ENCODE results near the gene BEND6.

Gene BEND6

DNA sequence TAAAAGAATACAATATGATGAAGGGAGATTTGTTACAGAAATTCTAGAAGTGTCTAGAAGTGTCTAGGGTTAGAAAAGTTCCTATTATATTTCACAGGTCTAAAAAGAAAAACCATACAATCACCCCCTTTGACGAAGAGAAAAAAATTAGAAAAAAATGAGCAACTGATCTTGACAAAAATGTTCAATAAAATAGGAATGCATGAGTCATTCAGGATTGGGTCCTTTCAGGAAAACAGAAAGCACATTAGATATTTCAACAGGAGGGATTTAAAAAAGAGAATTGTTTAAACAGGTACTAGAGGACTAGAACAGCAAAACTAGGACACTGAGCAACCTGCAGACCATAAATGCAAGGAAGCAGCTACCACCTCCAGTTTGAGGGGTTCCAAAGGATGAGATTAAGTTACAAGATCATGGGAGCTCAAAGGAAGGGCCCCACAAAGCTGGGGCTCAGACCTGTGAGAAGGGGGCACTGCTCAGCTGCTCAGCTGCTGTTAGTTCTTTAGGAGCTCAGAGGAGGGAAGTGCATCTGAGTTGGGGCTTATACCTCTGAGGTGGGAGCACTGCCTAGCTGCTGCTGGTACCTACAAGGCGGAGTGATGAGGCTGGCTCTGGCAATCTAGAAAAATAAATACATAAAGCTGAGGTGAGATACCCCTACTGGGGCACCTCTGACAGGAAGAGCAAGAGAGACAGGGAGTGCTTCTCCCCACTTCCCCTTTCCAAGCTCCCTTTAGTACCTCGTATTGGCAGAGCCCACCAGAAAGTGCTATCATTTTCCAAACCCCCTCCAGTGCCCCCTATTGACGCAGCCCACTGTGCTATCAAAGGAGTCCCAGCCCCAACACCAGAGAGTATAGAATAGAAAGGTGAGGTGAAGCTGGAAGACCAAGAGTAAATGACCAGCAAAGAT lies 27.1 kb upstream of the BEND6 start:
- H3K4me1 ChIP-seq (ENCODE audit: control insufficient read depth, insufficient read depth, low read length) = no peaks in the 10 kb centered on the region
- H3K27me3 ChIP-seq (ENCODE audit: control insufficient read depth, insufficient read depth, low read length) = no peaks in the 10 kb centered on the region
- no peaks in the 10 kb centered on the region for H3K36me3 ChIP-seq (ENCODE audit: control insufficient read depth, insufficient read depth, low read length)
- no peak overlapping the region for H3K27ac ChIP-seq (ENCODE audit: low read depth, low read length)
- no peak overlapping the region for H3K4me3 ChIP-seq (ENCODE audit: low read length)
- no peak overlapping the region for H3K9ac ChIP-seq (ENCODE audit: low read length)

DNA sequence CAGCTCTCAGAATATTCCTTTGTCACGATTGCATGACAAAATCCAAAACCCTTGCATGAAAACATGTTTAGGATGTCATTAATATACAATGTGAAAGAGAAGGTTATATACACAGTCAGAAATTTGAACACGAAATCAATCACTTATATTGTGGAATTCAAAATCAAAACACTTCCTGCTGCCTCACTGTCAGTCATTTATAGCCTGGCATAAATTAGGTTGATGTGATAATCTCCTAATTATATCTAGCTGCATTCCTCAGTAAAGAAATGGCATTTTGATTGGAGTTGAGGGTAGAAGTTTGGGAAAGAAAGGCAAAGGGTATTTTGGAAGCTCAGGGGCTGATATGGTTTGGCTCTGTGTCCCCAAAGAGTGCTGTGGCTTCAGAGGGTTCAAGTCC lies 24.1 kb upstream of the BEND6 start:
- H3K27ac ChIP-seq (ENCODE audit: low read depth, low read length) = no peak overlapping the region
- H3K27me3 ChIP-seq (ENCODE audit: control insufficient read depth, insufficient read depth, low read length) = no peaks in the 10 kb centered on the region
- no peak overlapping the region for H3K9ac ChIP-seq (ENCODE audit: low read length)
- H3K36me3 ChIP-seq (ENCODE audit: control insufficient read depth, insufficient read depth, low read length) = no peaks in the 10 kb centered on the region
- H3K4me1 ChIP-seq (ENCODE audit: control insufficient read depth, insufficient read depth, low read length) = no peaks in the 10 kb centered on the region
- H3K4me3 ChIP-seq (ENCODE audit: low read length) = no peak overlapping the region

DNA sequence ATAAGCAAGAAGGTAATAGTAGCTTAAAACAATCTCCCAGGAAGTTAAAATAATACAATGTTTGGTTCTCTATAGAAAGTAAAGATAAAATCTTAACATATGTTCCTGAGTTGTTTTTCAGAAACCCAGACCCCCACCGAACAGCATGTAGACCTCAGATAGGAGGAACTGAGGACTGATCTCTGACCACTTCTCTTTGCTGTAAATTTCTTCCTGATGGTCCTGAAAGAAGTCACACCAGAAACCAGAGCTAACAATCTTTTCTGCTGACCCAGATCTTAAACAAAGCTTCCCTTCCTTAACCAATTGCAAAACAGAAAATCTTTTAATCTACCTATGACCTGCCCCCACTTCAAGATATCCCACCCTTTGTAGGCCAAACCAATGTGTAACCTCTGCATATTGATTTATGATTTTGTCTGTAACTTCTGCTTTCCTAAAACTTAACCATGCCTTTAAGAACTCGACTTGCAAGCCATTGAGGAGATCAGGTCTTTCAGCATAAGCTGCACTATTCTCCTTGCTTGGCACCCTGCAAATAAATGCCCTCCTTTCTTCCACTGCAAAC lies 21.9 kb upstream of the BEND6 start:
- Histone ChIP-seq H3K9ac (ENCODE audit: low read length) (no peak overlapping the region), H3K27me3 (ENCODE audit: control insufficient read depth, insufficient read depth, low read length) (no peaks in the 10 kb centered on the region), H3K36me3 (ENCODE audit: control insufficient read depth, insufficient read depth, low read length) (no peaks in the 10 kb centered on the region), H3K4me1 (ENCODE audit: control insufficient read depth, insufficient read depth, low read length) (no peaks in the 10 kb centered on the region), H3K4me3 (ENCODE audit: low read length) (no peak overlapping the region), H3K27ac (ENCODE audit: low read depth, low read length) (no peak overlapping the region)

DNA sequence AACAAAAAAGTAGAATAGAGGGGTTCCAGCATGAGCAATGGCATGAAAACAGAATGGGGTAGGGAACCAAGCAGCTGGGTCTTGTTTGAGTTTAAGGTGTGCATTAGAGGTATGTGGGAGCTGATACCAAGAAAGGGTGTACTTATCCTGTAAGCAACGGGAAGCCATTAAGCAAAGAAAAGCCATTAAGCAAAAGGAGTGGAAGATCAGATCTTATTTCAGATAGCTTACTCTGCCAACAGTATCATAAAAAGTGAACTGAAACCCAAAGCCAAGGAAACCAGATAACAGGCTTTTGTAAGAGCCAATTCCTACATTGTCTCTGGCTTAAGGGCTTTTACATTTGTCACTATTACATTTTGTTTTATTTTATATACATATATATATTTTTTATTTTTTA lies 21.3 kb upstream of the BEND6 start:
- no peaks in the 10 kb centered on the region for H3K36me3 ChIP-seq (ENCODE audit: control insufficient read depth, insufficient read depth, low read length)
- no peak overlapping the region for H3K9ac ChIP-seq (ENCODE audit: low read length)
- H3K4me3 ChIP-seq (ENCODE audit: low read length) = no peak overlapping the region
- H3K4me1 ChIP-seq (ENCODE audit: control insufficient read depth, insufficient read depth, low read length) = no peaks in the 10 kb centered on the region
- H3K27ac ChIP-seq (ENCODE audit: low read depth, low read length) = no peak overlapping the region
- no peaks in the 10 kb centered on the region for H3K27me3 ChIP-seq (ENCODE audit: control insufficient read depth, insufficient read depth, low read length)

DNA sequence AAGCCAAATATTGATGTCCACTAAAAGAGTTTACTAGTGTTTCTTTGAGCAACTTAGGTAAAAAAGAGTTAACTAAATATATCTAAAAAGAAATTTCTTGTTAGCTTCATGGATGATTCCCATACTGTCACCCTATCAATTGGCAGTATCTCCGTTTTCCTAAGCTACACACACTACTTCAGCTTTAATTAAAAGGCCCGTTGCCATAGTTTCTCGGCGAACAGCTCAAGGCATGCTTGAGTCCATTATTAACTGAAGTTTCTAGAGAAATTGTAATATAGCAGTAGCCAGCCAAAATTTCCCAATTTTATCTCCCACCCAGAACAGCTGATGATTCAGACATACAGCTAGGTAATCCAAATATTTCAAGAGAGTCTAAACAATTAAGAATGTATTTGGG lies 20.0 kb upstream of the BEND6 start:
- Histone ChIP-seq H3K9ac (ENCODE audit: low read length) (no peak overlapping the region), H3K36me3 (ENCODE audit: control insufficient read depth, insufficient read depth, low read length) (no peaks in the 10 kb centered on the region), H3K4me1 (ENCODE audit: control insufficient read depth, insufficient read depth, low read length) (no peaks in the 10 kb centered on the region), H3K4me3 (ENCODE audit: low read length) (no peak overlapping the region), H3K27me3 (ENCODE audit: control insufficient read depth, insufficient read depth, low read length) (no peaks in the 10 kb centered on the region), H3K27ac (ENCODE audit: low read depth, low read length) (no peak overlapping the region)

DNA sequence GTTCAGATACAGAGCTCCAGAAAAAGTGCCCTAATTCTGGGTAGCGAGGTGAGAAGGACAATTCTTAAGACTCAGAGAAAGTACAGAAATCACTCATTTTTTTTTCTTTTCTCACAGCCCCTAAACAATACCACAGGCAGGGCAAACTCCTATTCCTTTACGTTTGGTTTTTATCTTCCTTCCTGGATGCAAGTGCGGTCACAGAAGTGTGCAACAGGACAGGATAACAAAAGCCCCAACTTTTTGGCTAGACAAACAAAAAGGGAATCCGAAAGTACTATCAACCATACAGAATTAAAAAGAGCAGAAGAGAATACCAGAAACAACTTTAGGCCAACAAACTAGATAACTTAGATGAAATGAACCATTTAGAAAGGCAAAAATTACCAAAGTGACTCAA lies 18.4 kb upstream of the BEND6 start:
- no peaks in the 10 kb centered on the region for H3K27me3 ChIP-seq (ENCODE audit: control insufficient read depth, insufficient read depth, low read length)
- H3K36me3 ChIP-seq (ENCODE audit: control insufficient read depth, insufficient read depth, low read length) = no peaks in the 10 kb centered on the region
- H3K4me1 ChIP-seq (ENCODE audit: control insufficient read depth, insufficient read depth, low read length) = no peaks in the 10 kb centered on the region
- H3K27ac ChIP-seq (ENCODE audit: low read depth, low read length) = no peak overlapping the region
- H3K9ac ChIP-seq (ENCODE audit: low read length) = no peak overlapping the region
- no peak overlapping the region for H3K4me3 ChIP-seq (ENCODE audit: low read length)

DNA sequence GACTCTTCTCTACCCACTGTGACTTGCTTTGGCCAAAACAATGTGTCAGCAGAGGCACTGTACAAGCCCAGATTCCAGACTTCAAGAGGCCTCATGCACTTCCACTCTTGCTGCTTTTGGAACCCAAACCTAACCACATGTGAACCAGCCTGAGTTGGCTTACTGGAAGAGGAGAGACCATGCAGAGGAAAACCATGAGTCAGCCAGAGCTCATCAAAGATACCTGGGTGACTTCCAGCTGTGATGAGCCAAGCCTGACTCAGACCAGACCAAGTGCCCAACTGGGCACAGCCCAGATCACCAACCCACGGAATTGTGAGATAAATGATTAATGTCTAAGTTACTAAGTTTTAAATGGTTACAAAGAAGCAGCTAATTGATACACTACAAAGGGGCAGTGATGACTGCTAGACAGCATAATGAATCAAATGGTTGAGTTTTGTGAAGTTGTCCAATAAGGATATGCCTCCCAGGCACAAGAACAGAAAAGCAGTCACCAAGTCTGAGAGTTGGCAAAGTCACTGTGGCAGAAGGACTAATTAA lies 16.2 kb upstream of the BEND6 start:
- Histone ChIP-seq H3K4me3 (ENCODE audit: low read length) (no peak overlapping the region), H3K27me3 (ENCODE audit: control insufficient read depth, insufficient read depth, low read length) (no peaks in the 10 kb centered on the region), H3K27ac (ENCODE audit: low read depth, low read length) (no peak overlapping the region)

DNA sequence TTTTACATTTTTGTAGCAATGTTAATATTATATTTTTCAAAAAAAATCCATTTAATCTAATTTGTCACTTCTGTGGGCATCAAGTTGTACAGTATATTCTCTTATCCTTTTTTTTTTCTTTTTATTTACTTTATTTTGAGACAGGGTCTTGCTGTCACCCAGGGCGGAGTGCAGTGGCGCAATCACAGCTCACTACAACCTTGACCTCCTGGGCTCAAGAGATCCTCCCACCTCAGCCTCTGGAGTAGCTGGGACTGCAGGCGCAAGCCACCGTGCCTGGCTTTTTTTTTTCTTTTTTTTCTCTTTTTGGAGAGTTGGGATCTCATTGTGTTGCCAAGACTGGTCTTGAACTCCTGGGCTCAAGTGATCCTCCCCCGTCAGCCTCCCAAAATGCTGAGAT lies 14.4 kb upstream of the BEND6 start:
- Histone ChIP-seq H3K27ac (ENCODE audit: low read depth, low read length) (no peak overlapping the region), H3K4me3 (ENCODE audit: low read length) (no peak overlapping the region), H3K27me3 (ENCODE audit: control insufficient read depth, insufficient read depth, low read length) (no peaks in the 10 kb centered on the region), H3K4me1 (ENCODE audit: control insufficient read depth, insufficient read depth, low read length) (no peaks in the 10 kb centered on the region), H3K9ac (ENCODE audit: low read length) (no peak overlapping the region), H3K36me3 (ENCODE audit: control insufficient read depth, insufficient read depth, low read length) (no peaks in the 10 kb centered on the region)

More for the DNA sequence above, 16.2 kb upstream of the BEND6 start:
- no peaks in the 10 kb centered on the region for H3K4me1 ChIP-seq (ENCODE audit: control insufficient read depth, insufficient read depth, low read length)
- no peaks in the 10 kb centered on the region for H3K36me3 ChIP-seq (ENCODE audit: control insufficient read depth, insufficient read depth, low read length)
- no peak overlapping the region for H3K9ac ChIP-seq (ENCODE audit: low read length)

DNA sequence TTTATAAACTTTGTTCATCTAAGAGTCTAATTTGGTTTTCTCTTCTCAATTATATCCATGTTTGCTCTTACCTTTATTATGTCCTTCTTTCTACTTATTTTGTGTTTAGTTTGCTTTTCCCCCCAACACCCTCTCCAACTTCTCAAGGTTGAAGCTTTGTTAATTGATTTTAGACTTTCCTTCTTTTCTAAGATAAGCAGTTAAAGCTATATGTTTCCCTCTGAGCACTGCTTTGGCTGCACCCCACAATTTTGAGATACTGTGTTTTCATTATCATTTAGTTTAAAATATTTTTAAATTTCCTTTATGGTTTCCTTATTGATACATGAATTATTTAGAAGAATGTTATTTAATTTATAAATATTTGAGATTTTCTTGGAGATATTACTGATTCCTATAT lies 13.9 kb upstream of the BEND6 start:
- no peaks in the 10 kb centered on the region for H3K27me3 ChIP-seq (ENCODE audit: control insufficient read depth, insufficient read depth, low read length)
- no peaks in the 10 kb centered on the region for H3K36me3 ChIP-seq (ENCODE audit: control insufficient read depth, insufficient read depth, low read length)
- H3K4me3 ChIP-seq (ENCODE audit: low read length) = no peak overlapping the region
- H3K4me1 ChIP-seq (ENCODE audit: control insufficient read depth, insufficient read depth, low read length) = no peaks in the 10 kb centered on the region
- H3K27ac ChIP-seq (ENCODE audit: low read depth, low read length) = no peak overlapping the region
- no peak overlapping the region for H3K9ac ChIP-seq (ENCODE audit: low read length)

DNA sequence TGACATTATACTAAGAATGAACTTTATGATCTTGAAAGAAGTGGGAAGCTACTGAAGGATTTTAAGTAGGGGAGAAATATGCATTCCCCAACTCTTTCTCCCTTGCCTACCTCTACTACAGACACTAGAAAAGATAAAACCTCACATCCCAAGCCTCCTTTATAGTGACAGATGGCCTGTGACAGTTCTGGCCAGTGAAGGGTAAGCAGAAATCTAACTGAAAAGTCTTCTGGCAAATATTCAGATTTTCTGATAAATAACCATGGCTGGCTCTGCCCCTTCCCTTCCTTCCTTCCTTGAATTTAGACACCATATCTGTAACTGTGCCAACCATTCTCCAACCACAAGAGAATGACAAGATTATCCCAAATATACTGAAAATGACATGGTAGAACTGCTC lies 10.2 kb upstream of the BEND6 start:
- H3K9ac ChIP-seq (ENCODE audit: low read length) = no peak overlapping the region
- H3K27me3 ChIP-seq (ENCODE audit: control insufficient read depth, insufficient read depth, low read length) = no peaks in the 10 kb centered on the region
- no peak overlapping the region for H3K27ac ChIP-seq (ENCODE audit: low read depth, low read length)
- H3K36me3 ChIP-seq (ENCODE audit: control insufficient read depth, insufficient read depth, low read length) = no peaks in the 10 kb centered on the region
- H3K4me1 ChIP-seq (ENCODE audit: control insufficient read depth, insufficient read depth, low read length) = no peaks in the 10 kb centered on the region
- H3K4me3 ChIP-seq (ENCODE audit: low read length) = no peak overlapping the region

DNA sequence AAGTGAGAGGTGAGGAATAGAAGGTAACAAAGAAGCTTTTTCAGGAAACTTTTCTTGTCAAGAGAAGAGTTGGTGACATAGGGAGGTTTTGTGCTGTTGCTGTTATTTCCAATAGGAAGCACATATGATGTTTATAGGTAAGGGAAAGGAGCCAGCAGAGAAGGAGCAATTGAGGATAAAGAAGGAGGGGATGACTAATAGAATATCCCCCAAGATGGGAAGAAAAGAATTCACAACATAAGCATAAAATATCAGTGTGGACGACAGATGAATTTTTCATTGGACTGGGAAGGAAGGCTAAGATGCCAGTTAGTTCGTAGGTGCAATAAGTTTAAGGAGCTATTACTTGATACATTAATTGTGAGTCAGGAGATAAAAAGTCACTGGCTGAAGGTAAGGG lies 8.5 kb upstream of the BEND6 start:
- Histone ChIP-seq H3K4me1 (ENCODE audit: control insufficient read depth, insufficient read depth, low read length) (no peaks in the 10 kb centered on the region), H3K4me3 (ENCODE audit: low read length) (no peak overlapping the region), H3K9ac (ENCODE audit: low read length) (no peak overlapping the region), H3K27me3 (ENCODE audit: control insufficient read depth, insufficient read depth, low read length) (no peaks in the 10 kb centered on the region), H3K27ac (ENCODE audit: low read depth, low read length) (no peak overlapping the region), H3K36me3 (ENCODE audit: control insufficient read depth, insufficient read depth, low read length) (no peaks in the 10 kb centered on the region)

DNA sequence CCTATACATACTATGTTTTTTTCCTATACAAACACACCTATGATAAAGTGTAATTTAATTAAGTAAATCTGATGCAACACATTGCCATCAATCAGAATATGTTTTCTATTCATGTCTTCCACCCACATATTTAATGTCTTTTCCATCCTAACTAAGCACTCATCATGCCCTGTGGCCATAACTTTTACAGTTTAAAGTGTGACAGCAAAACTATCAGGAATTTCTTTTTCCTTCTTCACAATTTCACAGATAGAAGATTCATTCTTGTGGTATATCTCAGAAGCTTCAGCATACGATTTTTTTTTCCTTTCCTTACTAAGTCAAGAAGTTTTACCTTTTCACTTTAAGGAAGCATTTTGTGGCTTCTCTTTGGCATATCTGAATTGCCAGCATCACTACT lies 7.0 kb upstream of the BEND6 start:
- Histone ChIP-seq H3K36me3 (ENCODE audit: control insufficient read depth, insufficient read depth, low read length) (no peaks in the 10 kb centered on the region), H3K9ac (ENCODE audit: low read length) (no peak overlapping the region), H3K4me1 (ENCODE audit: control insufficient read depth, insufficient read depth, low read length) (no peaks in the 10 kb centered on the region), H3K4me3 (ENCODE audit: low read length) (no peak overlapping the region), H3K27ac (ENCODE audit: low read depth, low read length) (no peak overlapping the region), H3K27me3 (ENCODE audit: control insufficient read depth, insufficient read depth, low read length) (no peaks in the 10 kb centered on the region)

DNA sequence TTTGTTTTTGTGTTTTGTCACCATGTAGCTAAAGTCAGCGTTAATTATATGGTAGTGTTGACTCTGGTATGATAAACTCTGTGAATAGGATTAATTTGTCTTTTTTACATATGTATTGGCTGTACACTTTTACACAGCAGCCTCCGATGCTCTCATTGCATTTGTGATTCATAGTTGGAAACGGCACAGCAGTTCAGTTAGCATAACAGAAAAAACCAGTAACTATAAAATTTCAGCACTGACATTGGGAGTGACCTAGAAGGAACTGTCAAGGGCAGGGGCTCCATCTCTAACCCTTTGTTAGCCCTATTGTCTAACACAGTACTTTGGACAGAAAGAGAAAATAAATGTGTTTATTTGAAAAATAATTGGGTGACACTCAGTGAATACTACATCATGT lies 5.6 kb upstream of the BEND6 start:
- Histone ChIP-seq H3K4me1 (ENCODE audit: control insufficient read depth, insufficient read depth, low read length) (no peaks in the 10 kb centered on the region), H3K27ac (ENCODE audit: low read depth, low read length) (no peak overlapping the region), H3K4me3 (ENCODE audit: low read length) (no peak overlapping the region), H3K9ac (ENCODE audit: low read length) (no peak overlapping the region), H3K27me3 (ENCODE audit: control insufficient read depth, insufficient read depth, low read length) (no peaks in the 10 kb centered on the region), H3K36me3 (ENCODE audit: control insufficient read depth, insufficient read depth, low read length) (no peaks in the 10 kb centered on the region)

Data from rectal smooth muscle tissue (tissue), 1 donor.